Activated CD8-positive, alpha-beta memory T cell treated with anti-CD3 and anti-CD28 coated beads, Interleukin-2, amount 50 U/mL, for 4 hours (primary cell): ENCODE results near the gene PEX19.

Experiments used
- DNase-seq: peaks from one replicate; pipeline ENCODE4 v3.0.0-alpha.2; 2020

Gene PEX19

GRCh38 chr1:160237558-160237957, 47.4 kb downstream of the PEX19 start:
- DNase-seq = no peak

GRCh38 chr1:160236806-160237205, 48.1 kb downstream of the PEX19 start:
- DNase-seq = no peak

GRCh38 chr1:160232911-160233310, 52.0 kb downstream of the PEX19 start:
- no peak for DNase-seq

GRCh38 chr1:160228431-160228830, 56.5 kb downstream of the PEX19 start:
- DNase-seq = no peak

GRCh38 chr1:160227561-160227960, 57.4 kb downstream of the PEX19 start:
- no peak for DNase-seq

GRCh38 chr1:160227034-160227433, 57.9 kb downstream of the PEX19 start:
- DNase-seq = no peak
